GM19025 (cell line): ENCODE results near the gene NOSIP.
"Not testable (repeated sequence)": the region's sequence is repeated elsewhere in the genome, so short reads cannot be mapped to it uniquely, and the experiment has no call there.

Source experiments
- ATAC-seq: cut with Tn5 transposase; IDR thresholded peaks from one replicate; pipeline ENCODE4 v1.9.1; 2021; ENCODE audit warnings: mild to moderate bottlenecking, low read depth, moderate library complexity; ENCODE audit not compliant: unreplicated experiment

The NOSIP gene

DNA sequence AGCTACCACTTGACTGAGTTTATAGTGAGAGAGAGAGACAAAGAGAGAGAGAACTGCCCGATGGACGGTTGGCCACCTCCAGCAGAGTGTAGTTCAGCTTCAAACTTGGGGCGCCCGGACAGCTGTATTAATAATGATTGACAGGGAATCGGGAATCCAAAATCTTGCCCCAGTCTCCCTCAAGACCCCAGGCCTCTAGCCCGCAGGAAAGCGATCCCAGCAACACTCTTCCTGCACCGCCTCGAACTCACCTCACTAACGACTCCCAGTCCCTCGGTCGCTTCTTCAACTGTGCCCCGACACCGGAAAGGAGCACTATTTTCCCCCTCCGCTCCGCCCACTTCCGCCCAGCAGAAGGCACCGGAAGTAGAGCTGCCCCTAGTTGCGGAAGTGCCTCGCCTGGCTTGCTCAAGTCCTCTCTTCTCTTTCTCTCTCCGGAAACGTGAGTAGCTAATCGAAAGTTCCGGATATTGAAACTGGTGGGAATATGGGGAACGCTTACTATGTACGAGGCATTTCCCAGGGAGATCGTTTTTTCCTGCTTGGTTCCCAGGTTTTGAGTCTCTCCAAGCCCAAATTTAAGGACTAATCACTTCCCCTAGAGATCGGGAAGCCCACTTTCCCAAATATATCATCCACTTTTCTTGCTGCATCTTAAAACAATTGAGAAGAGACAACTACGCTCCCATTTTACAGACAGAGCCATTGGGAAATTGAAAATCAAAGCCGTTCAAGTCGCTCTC, at the start of gene NOSIP:
TSS of gene NOSIP (minus strand) at position 293 of the 743 bp plus-strand sequence. CDS start 19,865 bp downstream, outside the sequence.
- ATAC-seq: peak; percentile 78

- no peak for ATAC-seq
These were observed 49.3 kb upstream of the NOSIP start for GRCh38 chr19:49629659-49630058.

GRCh38 chr19:49626226-49626625, 45.9 kb upstream of the NOSIP start:
- ATAC-seq: no peak

DNA sequence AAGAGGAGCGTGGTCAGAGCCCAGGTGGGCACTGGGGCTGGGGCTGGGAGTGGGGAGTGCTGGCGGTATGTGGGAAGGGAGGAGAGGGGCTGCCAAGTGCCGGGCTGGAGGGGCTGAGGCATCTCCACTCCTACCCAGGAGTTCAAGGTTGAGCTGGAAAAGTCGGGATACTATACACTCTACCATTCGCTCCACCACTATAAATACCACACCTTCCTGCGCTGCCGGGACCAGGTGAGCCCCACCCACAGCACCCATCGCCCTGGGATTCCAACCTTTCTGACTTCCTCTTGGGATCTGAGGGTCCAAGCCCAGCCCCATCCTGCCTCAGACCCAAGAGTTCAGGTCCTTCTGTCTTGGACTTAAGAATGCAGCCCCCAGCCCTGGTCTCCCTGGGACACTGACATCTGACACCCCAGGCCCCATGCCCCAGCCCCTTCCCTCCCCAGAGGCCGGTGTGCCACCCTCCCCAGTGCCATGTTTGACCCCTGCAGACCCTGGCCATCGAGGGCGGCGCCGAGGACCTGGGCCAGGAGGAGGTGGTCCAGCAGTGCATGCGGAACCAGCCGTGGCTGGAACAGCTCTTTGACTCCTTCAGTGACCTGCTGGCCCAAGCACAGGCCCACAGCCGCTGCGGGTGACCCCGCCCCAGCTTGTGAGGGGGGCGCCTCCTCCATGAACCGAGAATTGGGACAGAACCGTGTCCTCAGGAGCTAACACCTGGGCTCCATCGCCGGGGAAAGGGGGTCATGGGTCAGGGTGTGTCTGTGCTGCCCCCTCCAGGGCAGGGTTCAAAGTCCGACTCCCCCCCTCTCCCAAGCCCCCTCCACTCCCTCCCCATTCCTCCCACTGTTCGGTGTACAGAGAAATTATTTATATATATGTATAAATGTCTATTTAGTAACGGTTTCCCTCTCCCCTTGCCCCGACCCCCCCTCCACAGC, 44.9 kb upstream of the NOSIP start:
- no peak for ATAC-seq

DNA sequence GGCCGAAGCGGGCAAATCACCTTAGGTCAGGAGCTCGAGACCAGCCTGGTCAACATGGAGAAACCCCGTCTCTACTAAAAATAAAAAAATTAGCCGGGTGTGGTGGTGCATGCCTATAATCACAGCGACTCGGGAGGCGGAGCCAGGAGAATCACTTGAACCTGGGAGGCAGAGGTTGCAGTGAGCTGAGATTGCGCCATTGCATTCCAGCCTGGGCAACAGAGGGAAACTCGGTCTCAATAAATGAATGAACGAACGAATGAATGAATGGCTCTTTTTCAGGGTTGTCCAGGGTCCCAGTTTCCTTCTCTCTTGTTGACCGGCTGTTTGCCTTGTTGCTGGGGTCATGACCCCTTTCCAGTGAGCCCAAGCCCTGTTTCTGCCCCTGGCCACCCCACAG, 37.5 kb upstream of the NOSIP start:
- not testable (repeated sequence) for ATAC-seq

- ATAC-seq: no peak
These were observed 36.6 kb upstream of the NOSIP start for GRCh38 chr19:49616945-49617344.

DNA sequence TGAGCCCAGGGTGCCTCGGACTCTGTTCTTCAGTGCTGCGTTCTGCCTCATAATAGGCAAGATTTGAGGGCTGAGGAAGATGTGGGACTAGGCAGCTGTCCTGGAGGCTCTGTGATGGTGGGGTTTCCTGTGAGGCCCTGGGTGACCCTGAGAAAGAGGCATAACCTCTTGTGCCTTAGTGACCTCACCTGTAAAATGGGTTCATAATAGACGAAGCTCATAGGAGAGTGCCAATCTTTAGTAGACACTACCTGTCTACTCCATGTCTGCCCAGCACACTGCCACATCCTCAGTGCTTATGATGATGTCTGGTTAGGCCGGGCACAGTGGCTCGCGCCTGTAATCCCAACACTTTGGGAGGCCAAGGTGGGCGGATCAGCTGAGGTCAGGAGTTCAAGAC, 36.2 kb upstream of the NOSIP start:
- no peak for ATAC-seq

DNA sequence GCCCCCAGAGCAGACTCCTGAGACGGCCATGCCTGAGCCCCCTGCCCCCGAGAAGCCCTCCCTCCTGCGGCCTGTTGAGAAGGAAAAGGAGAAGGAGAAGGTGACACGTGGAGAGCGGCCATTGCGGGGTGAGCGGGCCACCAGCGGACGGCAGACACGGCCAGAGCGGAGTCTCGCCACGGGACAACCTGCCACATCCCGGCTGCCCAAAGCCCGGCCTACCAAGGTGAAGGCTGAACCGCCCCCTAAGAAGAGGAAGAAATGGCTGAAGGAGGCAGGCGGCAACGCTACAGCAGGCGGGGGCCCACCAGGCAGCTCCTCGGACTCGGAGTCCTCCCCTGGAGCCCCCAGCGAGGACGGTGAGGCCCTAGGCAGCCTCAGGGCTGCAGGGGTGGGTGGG, 35.5 kb upstream of the NOSIP start:
- no peak for ATAC-seq

DNA sequence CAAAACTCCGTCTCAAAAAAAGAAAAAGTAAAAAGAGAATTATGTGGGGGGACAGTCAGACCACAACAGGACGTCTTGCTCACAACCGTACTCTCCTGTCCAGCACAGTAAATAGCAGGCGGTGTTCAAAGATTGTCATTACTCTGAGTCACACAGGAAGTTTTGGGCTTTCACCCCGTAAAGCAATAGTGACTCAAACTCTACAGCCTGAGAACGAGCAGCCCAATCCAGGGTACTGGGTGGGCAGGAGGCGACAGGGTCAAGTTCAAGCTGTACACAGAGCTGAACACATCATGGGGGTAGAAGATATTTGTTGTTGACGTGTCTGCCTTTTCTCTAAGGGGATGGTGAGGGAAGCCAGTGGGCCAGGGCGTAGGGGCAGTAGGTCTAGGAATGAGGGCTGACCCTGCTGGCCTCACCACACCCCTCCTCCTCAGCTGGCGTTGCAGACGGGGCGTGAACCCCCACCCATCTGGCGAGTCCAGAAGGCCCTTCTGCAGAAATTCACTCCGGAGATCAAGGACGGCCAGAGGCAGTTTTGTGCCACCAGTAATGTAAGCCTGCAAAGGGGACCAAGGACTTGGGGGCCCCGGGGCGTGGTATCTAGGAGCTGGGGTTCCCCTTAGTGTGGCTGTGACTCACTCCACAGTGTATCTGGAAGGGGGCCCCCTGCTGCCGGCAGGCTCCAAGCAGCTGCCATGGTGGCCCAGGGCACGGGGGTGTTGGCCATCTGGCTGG, 33.9 kb upstream of the NOSIP start:
- ATAC-seq: no peak

DNA sequence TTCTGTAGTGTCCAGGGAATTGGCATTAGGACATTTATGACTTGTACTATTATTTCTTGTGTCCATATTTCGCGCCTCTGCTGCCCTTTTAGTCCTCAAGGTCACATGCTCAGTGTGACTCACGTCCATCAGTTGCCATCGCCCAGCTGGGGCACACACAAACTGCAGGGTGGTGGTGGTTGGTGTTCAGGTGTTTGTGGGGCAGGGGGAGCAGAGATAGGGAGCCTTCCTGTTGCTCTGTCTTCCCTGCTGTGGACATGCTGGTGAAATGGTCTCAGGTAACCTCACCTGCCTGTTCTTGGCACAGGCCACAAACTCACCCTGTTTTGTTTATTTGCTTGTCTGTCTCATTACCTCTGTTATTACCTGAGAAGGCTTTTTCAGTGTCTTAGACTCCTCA, 33.0 kb upstream of the NOSIP start:
- no peak for ATAC-seq

DNA sequence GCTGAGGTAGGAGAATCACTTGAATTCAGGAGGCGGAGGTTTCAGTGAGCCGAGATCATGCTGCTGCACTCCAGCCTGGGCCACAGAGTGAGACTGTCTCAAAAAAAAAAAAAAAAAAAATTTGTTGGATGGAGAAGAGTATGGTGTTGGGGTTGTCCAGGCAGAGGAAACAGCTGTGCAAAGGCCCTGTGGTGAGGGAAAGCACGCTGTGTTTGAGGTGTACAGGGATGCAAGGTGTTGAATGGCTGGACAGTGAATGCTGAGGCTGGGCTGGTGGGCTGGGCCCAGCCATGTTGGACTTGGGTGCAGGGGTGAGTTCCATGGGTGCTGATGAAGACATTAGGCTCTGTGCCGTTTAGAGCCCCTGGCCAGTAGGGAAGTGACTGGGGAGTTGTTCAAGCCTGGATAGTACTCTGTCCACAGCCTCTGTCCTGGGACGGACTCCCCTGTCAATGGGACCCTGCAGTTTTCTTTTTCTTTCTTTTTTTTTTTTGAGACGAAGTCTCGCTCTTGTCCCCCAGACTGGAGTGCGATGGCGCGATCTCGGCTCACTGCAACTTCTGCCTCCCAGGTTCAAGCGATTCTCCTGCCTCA, 29.2 kb upstream of the NOSIP start:
- no peak for ATAC-seq

DNA sequence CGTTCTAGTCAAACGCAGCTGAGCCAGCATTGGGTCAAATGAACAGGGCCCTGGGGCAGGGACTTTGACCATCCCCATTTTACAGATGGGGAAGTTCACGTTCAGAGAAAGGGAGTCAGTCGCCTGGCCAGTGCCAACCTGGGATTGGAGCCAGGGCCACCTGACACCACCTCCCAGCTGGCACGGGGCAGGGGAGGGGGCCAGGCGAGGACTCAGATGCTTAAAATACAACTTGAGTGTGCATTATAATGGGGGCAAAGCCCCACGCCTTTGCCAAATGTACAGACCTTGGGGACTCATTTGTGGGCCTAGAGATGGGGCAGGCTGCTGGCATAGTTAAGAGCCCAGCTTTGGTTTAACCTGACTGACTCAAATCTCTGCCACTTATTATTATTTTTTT, 25.2 kb upstream of the NOSIP start:
- ATAC-seq: no peak

GRCh38 chr19:49602806-49603205, 22.4 kb upstream of the NOSIP start:
- no peak for ATAC-seq

DNA sequence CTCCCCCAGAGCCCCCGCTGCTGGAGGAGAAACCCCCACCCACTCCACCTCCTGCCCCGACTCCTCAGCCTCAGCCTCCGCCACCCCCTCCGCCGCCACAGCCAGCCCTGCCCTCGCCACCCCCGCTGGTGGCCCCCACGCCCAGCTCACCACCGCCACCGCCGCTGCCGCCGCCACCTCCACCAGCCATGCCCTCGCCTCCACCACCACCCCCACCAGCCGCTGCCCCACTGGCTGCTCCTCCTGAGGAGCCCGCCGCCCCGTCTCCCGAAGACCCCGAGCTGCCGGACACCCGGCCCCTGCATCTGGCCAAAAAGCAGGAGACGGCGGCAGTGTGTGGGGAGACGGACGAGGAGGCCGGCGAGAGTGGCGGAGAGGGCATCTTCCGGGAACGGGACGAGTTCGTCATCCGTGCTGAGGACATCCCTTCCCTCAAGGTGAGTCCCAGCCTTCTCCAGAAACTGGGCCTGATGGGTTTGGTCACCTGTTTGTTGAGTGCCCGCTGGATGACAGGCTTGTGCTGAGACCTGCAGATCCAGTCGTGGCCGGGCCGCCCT, 21.2 kb upstream of the NOSIP start:
- ATAC-seq: no peak

GRCh38 chr19:49599378-49600295, 19.3 kb upstream of the NOSIP start:
- no peak for ATAC-seq

- ATAC-seq: no peak
These were observed 17.3 kb upstream of the NOSIP start for GRCh38 chr19:49597703-49597974.

- ATAC-seq: no peak
These were observed 16.8 kb upstream of the NOSIP start for GRCh38 chr19:49596954-49597702.

- no peak for ATAC-seq
These were observed 16.1 kb upstream of the NOSIP start for GRCh38 chr19:49596407-49596806.
